Muscle of back (tissue), 11 donors: Measurements from ENCODE around the gene AKAP10. TPM values are rescaled to one million over a fixed set of nuclear protein-coding genes. Genes with fewer than 3 reads are reported as not detected.
"Not testable (repeated sequence)": the region's sequence is repeated elsewhere in the genome, so short reads cannot be mapped to it uniquely, and the experiment has no call there.

Experiments
- DNase-seq, 3 donors: peaks; one replicate each; pipeline versions ENCODE4 v3.0.0 to v3.0.0-alpha.2; 2013
- polyA plus RNA-seq, 10 donors: library from polyadenylated mRNA; unstranded; fragments of 120-200 nt; gene quantifications; one replicate each; pipeline ENCODE4 v1.2.1, GENCODE V29; 2013; ENCODE audit not compliant: insufficient read length in 10 of 10

Gene AKAP10
- polyA plus RNA-seq, 10 donors, result 13.1 to 21.2 (median 17.2) TPM

GRCh38 chr17:19874256-19874655, 103.4 kb downstream of the AKAP10 start:
- DNase-seq, result no peak

GRCh38 chr17:19873346-19873745, 104.3 kb downstream of the AKAP10 start:
- no peak for DNase-seq

- no peak for DNase-seq
These were observed 109.6 kb downstream of the AKAP10 start for GRCh38 chr17:19868079-19868395.

GRCh38 chr17:19867329-19868078, 110.1 kb downstream of the AKAP10 start, which contains the start of gene ULK2:
TSS of gene ULK2 (minus strand) at chr17:19867936. CDS start at chr17:19867417, 519 bp downstream.
- DNase-seq, result peak; percentile 74 to 93 (median 85)

GRCh38 chr17:19867079-19867328, 110.6 kb downstream of the AKAP10 start:
- peak; percentile 50 to 91 (median 71) for DNase-seq

GRCh38 chr17:19865021-19865420, 112.6 kb downstream of the AKAP10 start:
- DNase-seq, result no peak

GRCh38 chr17:19860647-19861177, 116.9 kb downstream of the AKAP10 start:
- DNase-seq, result not testable (repeated sequence)

- no peak for DNase-seq
These were observed 120.0 kb downstream of the AKAP10 start for GRCh38 chr17:19857640-19858039.

Other genes with a start within 250 kb of the AKAP10 start
- gene ALDH3A1, start 229.5 kb downstream of the AKAP10 start, polyA plus RNA-seq, result under 1 TPM in 8 of 10 donors, not detected in 2; 0.12 to 0.34 (median 0.28) TPM
- gene ULK2, start 109.9 kb downstream of the AKAP10 start, polyA plus RNA-seq, result 10 to 100 TPM; 15.5 to 26.8 (median 20.2) TPM
- 10 to 100 TPM in 2 of 10 donors, 1 to 10 TPM in 8; 6.1 to 11.2 (median 7.8) TPM for gene SPECC1, start 31.5 kb upstream of the AKAP10 start, polyA plus RNA-seq